Large intestine (tissue), 3 donors: ENCODE measurements around the gene DIAPH3. TPM values are rescaled to one million over a fixed set of nuclear protein-coding genes. Genes with fewer than 3 reads are reported as not detected.

Source experiments
- DNase-seq, 2 donors: peaks; one replicate each; pipeline versions ENCODE4 v3.0.0 to v3.0.0-alpha.2; 2013
- H3K27ac ChIP-seq: one replicate; pipeline ENCODE4 v1.5.1; 2013; ENCODE audit warnings: low read length
- H3K27me3 ChIP-seq: 2 replicates; pipeline ENCODE4 v1.6.1; 2013; ENCODE audit warnings: low read length; ENCODE audit not compliant: control insufficient read depth, insufficient read depth
- H3K36me3 ChIP-seq: 2 replicates; pipeline ENCODE4 v1.6.1; 2013; ENCODE audit warnings: low read length; ENCODE audit not compliant: control insufficient read depth, insufficient read depth
- H3K4me1 ChIP-seq: one replicate; pipeline ENCODE4 v1.6.1; 2013; ENCODE audit warnings: low read length; ENCODE audit not compliant: control insufficient read depth, insufficient read depth
- H3K4me3 ChIP-seq: one replicate; pipeline ENCODE4 v1.5.1; 2013; ENCODE audit warnings: low read length
- H3K9me3 ChIP-seq: one replicate; pipeline ENCODE4 v1.6.1; 2013; ENCODE audit warnings: mild to moderate bottlenecking, low read depth, low read length, moderate library complexity; ENCODE audit not compliant: control insufficient read depth
- WGBS: methylation state at CpG from one replicate; pipeline ENCODE4 v1.1.5; 2013; ENCODE audit warnings: low lambda C conversion rate; ENCODE audit not compliant: insufficient coverage; 5-methylcytosine and 5-hydroxymethylcytosine counted together
- polyA plus RNA-seq: library from polyadenylated mRNA; unstranded; fragments of 120-200 nt; gene quantifications from one replicate; pipeline ENCODE4 v1.2.1, GENCODE V29; 2013

DIAPH3 gene
- polyA plus RNA-seq, 1 donor = 5.3 TPM

GRCh38 chr13:60135344-60135743, 28.4 kb downstream of the DIAPH3 start:
- H3K4me1 ChIP-seq = peaks cover 2% of the 10 kb centered on the region
- no peak for DNase-seq
- H3K36me3 ChIP-seq = no peaks in the 10 kb centered on the region
- H3K4me3 ChIP-seq = no peak overlapping the region
- H3K27ac ChIP-seq = no peak overlapping the region
- WGBS = 80% methylated on average over 1 of the region's 1 CpG
- H3K27me3 ChIP-seq = no peaks in the 10 kb centered on the region
- H3K9me3 ChIP-seq = no peaks in the 10 kb centered on the region

GRCh38 chr13:60134376-60134775, 29.4 kb downstream of the DIAPH3 start:
- no CpG with 5 or more reads among the region's 4 CpGs for WGBS
- Histone ChIP-seq H3K27me3 (no peaks in the 10 kb centered on the region), H3K4me1 (peaks cover 2% of the 10 kb centered on the region), H3K9me3 (no peaks in the 10 kb centered on the region), H3K36me3 (no peaks in the 10 kb centered on the region), H3K27ac (no peak overlapping the region), H3K4me3 (no peak overlapping the region)
- DNase-seq = no peak

- H3K4me1 ChIP-seq = no peaks in the 10 kb centered on the region
- H3K9me3 ChIP-seq = no peaks in the 10 kb centered on the region
- no peak overlapping the region for H3K27ac ChIP-seq
- H3K36me3 ChIP-seq = no peaks in the 10 kb centered on the region
- H3K4me3 ChIP-seq = no peak overlapping the region
- DNase-seq = no peak
- no CpG with 5 or more reads among the region's 3 CpGs for WGBS
- no peaks in the 10 kb centered on the region for H3K27me3 ChIP-seq
Measured at GRCh38 chr13:60121337-60121687, 42.4 kb downstream of the DIAPH3 start.

DNA sequence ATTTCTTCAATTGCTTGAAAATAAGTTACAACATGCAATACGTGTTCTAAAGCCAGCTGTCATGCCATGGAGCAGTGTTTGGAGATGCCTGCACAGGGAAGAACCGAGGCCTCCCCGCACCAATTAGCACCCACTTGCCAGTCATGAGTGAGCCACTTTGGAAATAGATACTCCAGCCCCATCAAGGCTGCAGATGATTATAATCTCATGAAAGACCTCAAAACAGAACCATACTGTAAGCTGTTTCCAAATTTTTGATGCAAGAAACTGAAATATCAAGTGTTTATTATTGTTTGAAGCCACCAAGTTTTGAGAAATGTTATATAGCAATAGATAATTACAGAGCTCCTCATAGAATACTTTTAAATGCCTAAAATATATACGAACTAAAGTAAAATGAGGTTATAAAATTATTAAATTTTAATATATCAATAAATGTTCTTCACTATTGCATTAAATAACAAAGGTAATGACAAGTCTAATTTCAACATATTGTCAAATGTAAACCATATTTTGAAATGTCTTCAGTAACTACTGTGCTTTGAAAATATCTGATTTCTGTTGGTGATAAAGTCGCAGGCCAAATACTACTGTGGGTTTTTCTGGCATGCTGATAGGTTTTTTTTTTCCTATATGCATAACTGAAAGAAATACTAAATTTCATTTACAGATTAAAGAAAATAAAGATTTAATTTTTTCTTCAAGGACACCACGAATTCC, 43.0 kb downstream of the DIAPH3 start:
- H3K27ac ChIP-seq = no peak overlapping the region
- H3K27me3 ChIP-seq = no peaks in the 10 kb centered on the region
- 100% methylated on average over 2 of the region's 6 CpGs for WGBS
- no peaks in the 10 kb centered on the region for H3K36me3 ChIP-seq
- no peaks in the 10 kb centered on the region for H3K4me1 ChIP-seq
- no peaks in the 10 kb centered on the region for H3K9me3 ChIP-seq
- no peak for DNase-seq
- no peak overlapping the region for H3K4me3 ChIP-seq

- DNase-seq = no peak
- H3K36me3 ChIP-seq = no peaks in the 10 kb centered on the region
- no peak overlapping the region for H3K27ac ChIP-seq
- WGBS = 94% methylated on average over 3 of the region's 5 CpGs
- no peak overlapping the region for H3K4me3 ChIP-seq
- H3K27me3 ChIP-seq = no peaks in the 10 kb centered on the region
- peaks cover 4% of the 10 kb centered on the region for H3K9me3 ChIP-seq
- no peaks in the 10 kb centered on the region for H3K4me1 ChIP-seq
Measured at GRCh38 chr13:60118696-60119400, 44.9 kb downstream of the DIAPH3 start.

- Histone ChIP-seq H3K4me1 (no peaks in the 10 kb centered on the region), H3K9me3 (peaks cover 8% of the 10 kb centered on the region), H3K27me3 (no peaks in the 10 kb centered on the region), H3K27ac (no peak overlapping the region), H3K36me3 (no peaks in the 10 kb centered on the region), H3K4me3 (no peak overlapping the region)
- no peak for DNase-seq
- WGBS = no CpG with 5 or more reads among the region's 1 CpG
Measured at GRCh38 chr13:60114499-60115028, 49.2 kb downstream of the DIAPH3 start.

- WGBS = 100% methylated on average over 1 of the region's 1 CpG
- DNase-seq = no peak
- no peak overlapping the region for H3K4me3 ChIP-seq
Measured at GRCh38 chr13:60112771-60113170, 51.0 kb downstream of the DIAPH3 start.

DNA sequence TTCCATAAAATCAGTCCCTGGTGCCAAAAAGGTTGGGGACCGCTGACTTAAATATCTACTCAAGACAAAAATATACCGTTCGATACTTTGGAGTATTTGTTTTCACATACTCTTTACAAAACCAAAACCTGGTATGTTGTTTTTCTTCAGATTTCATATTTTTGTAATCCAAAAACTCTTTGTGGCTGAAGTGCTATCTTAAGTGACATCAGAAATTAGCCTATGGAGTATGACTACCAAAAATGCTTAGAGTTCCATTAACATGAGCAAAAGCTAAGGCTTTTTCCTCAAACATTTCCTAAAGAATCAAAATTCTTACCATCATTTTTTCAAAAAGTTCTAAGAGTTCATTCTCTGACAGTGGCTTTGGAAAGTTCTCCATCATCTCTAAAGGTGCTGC, 52.0 kb downstream of the DIAPH3 start:
- no peak for DNase-seq
- H3K4me1 ChIP-seq = no peaks in the 10 kb centered on the region
- H3K27ac ChIP-seq = no peak overlapping the region
- H3K36me3 ChIP-seq = no peaks in the 10 kb centered on the region
- no peaks in the 10 kb centered on the region for H3K27me3 ChIP-seq
- H3K9me3 ChIP-seq = peaks cover 8% of the 10 kb centered on the region
- H3K4me3 ChIP-seq = no peak overlapping the region
- 100% methylated on average over 3 of the region's 3 CpGs for WGBS

More at GRCh38 chr13:60112771-60113170, 51.0 kb downstream of the DIAPH3 start:
- Histone ChIP-seq H3K27ac (no peak overlapping the region), H3K4me1 (no peaks in the 10 kb centered on the region), H3K9me3 (peaks cover 8% of the 10 kb centered on the region), H3K36me3 (no peaks in the 10 kb centered on the region), H3K27me3 (no peaks in the 10 kb centered on the region)

DNA sequence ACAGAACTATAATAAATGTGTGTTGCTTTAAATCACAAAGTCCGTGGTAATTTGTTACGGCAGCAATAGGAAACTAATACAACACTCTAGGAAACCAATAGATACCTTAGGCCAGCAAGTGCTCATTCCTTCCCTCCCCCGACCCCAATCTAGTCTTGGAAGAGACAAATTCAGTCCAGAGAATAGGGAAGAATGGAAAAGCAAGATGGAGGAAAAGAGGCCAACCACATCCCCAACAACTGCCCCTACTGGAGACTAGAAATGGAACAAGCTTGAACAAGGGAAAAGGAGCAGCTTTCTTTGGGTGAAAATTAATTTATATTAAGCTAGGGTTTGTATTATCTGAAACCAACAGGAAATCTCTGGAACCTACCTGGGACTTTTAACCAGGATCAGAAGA, 54.4 kb downstream of the DIAPH3 start:
- Histone ChIP-seq H3K4me1 (no peaks in the 10 kb centered on the region), H3K27ac (no peak overlapping the region), H3K27me3 (no peaks in the 10 kb centered on the region), H3K36me3 (no peaks in the 10 kb centered on the region), H3K4me3 (no peak overlapping the region), H3K9me3 (peaks cover 4% of the 10 kb centered on the region)
- WGBS = no CpG with 5 or more reads among the region's 3 CpGs
- DNase-seq = no peak

DNA sequence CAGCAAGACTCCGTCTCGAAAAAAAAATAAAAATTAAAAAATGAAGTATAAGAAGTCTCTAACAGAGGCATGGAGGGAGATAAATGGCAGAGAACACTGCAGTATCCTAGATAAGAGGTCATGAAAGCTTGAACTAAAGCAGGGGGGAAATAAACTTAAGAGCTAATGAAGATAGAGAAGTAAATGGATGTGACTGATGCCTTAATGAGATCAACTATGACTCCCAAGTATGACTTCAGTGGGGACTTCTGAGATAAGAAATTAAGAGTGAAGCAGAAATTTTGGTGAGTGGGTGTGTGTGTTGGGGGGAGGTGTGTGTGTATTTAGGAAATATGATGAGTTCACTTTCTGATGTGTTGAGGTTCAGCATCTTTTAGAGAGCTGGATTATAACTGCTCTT, 55.1 kb downstream of the DIAPH3 start:
- no peak overlapping the region for H3K4me3 ChIP-seq
- no peaks in the 10 kb centered on the region for H3K36me3 ChIP-seq
- H3K4me1 ChIP-seq = no peaks in the 10 kb centered on the region
- no peaks in the 10 kb centered on the region for H3K27me3 ChIP-seq
- H3K9me3 ChIP-seq = peaks cover 2% of the 10 kb centered on the region
- WGBS = 100% methylated on average over 1 of the region's 2 CpGs
- no peak for DNase-seq
- no peak overlapping the region for H3K27ac ChIP-seq
